Measurements from ENCODE around the gene BCAS3. TPM values are rescaled to one million over a fixed set of nuclear protein-coding genes. Genes with fewer than 3 reads are reported as not detected.

BCAS3 gene
- polyA plus RNA-seq, 1 donor from 2014 or later, result 21.6 TPM

GRCh38 chr17:60713608-60714007 lies 36.0 kb downstream of the BCAS3 start (continued):
- TF ChIP-seq CTCF (IDR thresholded peaks at IDR 0.05; ENCODE audit: poor library complexity, severe bottlenecking), result no peak

GRCh38 chr17:60716766-60717165 lies 39.1 kb downstream of the BCAS3 start:
- Histone ChIP-seq H2AFZ (ENCODE audit: low read depth, low read length) (no peak overlapping the region), H3K4me2 (ENCODE audit: low read length) (no peak overlapping the region)
- TF ChIP-seq RAD21 (conservative IDR thresholded peaks at IDR 0.05) (no peak), REST (IDR thresholded peaks at IDR 0.05; ENCODE audit: borderline replicate concordance) (no peak), EP300 (conservative IDR thresholded peaks at IDR 0.05; ENCODE audit: poor library complexity, severe bottlenecking) (no peak), EZH2 (IDR thresholded peaks at IDR 0.05; ENCODE audit: borderline replicate concordance, insufficient read depth, low read length, poor library complexity, severe bottlenecking) (no peak)

GRCh38 chr17:60717814-60718213 lies 40.2 kb downstream of the BCAS3 start:
- Histone ChIP-seq H3K9me2 (ENCODE audit: insufficient read depth, low read length) (no peaks in the 10 kb centered on the region), H3K9me3 (ENCODE audit: low read length) (no peaks in the 10 kb centered on the region)
- TF ChIP-seq MXI1 (conservative IDR thresholded peaks at IDR 0.05; ENCODE audit: poor library complexity, severe bottlenecking), result no peak
- TF ChIP-seq TAF1 (IDR thresholded peaks at IDR 0.05; ENCODE audit: low read depth), result no peak
- no peak for TF ChIP-seq RAD21 (conservative IDR thresholded peaks at IDR 0.05)
- TF ChIP-seq EP300 (conservative IDR thresholded peaks at IDR 0.05; ENCODE audit: poor library complexity, severe bottlenecking), result no peak
- no peak for TF ChIP-seq EZH2 (IDR thresholded peaks at IDR 0.05; ENCODE audit: borderline replicate concordance, insufficient read depth, low read length, poor library complexity, severe bottlenecking)
- no peak for TF ChIP-seq SMC3 (conservative IDR thresholded peaks at IDR 0.05; ENCODE audit: poor library complexity)
- no peak for TF ChIP-seq CTCF (IDR thresholded peaks at IDR 0.05; ENCODE audit: poor library complexity, severe bottlenecking)
- TF ChIP-seq REST (IDR thresholded peaks at IDR 0.05; ENCODE audit: borderline replicate concordance), result no peak
- TF ChIP-seq POLR2AphosphoS5 (IDR thresholded peaks at IDR 0.05), result no peak

More at GRCh38 chr17:60716766-60717165, 39.1 kb downstream of the BCAS3 start:
- Histone ChIP-seq H3K27me3 (ENCODE audit: insufficient read depth, low read depth, low read length) (no peaks in the 10 kb centered on the region), H3F3A (ENCODE audit: insufficient read depth, low read length, poor library complexity, severe bottlenecking) (no peaks in the 10 kb centered on the region), H3K27ac (ENCODE audit: low read length) (no peak overlapping the region), H3K9me3 (ENCODE audit: low read length) (no peaks in the 10 kb centered on the region), H3K79me2 (replicated peaks; ENCODE audit: insufficient read depth, low read length) (no peaks in the 10 kb centered on the region), H3K36me3 (ENCODE audit: insufficient read depth, low read length) (no peaks in the 10 kb centered on the region), H3K9me2 (ENCODE audit: insufficient read depth, low read length) (no peaks in the 10 kb centered on the region), H4K20me1 (ENCODE audit: insufficient read depth) (no peaks in the 10 kb centered on the region), H3K4me3 (ENCODE audit: low read length) (no peak overlapping the region), H3K9ac (ENCODE audit: low read length) (no peak overlapping the region)

More at GRCh38 chr17:60717814-60718213, 40.2 kb downstream of the BCAS3 start:
- Histone ChIP-seq H3K27me3 (ENCODE audit: insufficient read depth, low read depth, low read length) (no peaks in the 10 kb centered on the region), H3F3A (ENCODE audit: insufficient read depth, low read length, poor library complexity, severe bottlenecking) (no peaks in the 10 kb centered on the region), H3K9ac (ENCODE audit: low read length) (no peak overlapping the region), H4K20me1 (ENCODE audit: insufficient read depth) (no peaks in the 10 kb centered on the region), H3K4me2 (ENCODE audit: low read length) (no peak overlapping the region), H2AFZ (ENCODE audit: low read depth, low read length) (no peak overlapping the region), H3K36me3 (ENCODE audit: insufficient read depth, low read length) (no peaks in the 10 kb centered on the region), H3K79me2 (replicated peaks; ENCODE audit: insufficient read depth, low read length) (no peaks in the 10 kb centered on the region), H3K27ac (ENCODE audit: low read length) (no peak overlapping the region), H3K4me3 (ENCODE audit: low read length) (no peak overlapping the region)
